GM12891 (cell line): Measurements from ENCODE around the gene PLPP3.

Experiments used
- POLR2A ChIP-seq: IDR thresholded peaks from 2 replicates; pipeline ENCODE4 v1.6.1; 2011; ENCODE audit warnings: low read depth, low read length, control low read depth
- POLR2AphosphoS5 ChIP-seq: IDR thresholded peaks from 2 replicates; pipeline ENCODE4 v1.6.1; 2011; ENCODE audit warnings: low read depth, low read length, control low read depth
- SPI1 ChIP-seq: IDR thresholded peaks from 2 replicates; pipeline ENCODE4 v1.6.1; 2011; ENCODE audit warnings: low read depth, low read length, control low read depth
- TAF1 ChIP-seq: IDR thresholded peaks from 2 replicates; pipeline ENCODE4 v1.6.1; 2011; ENCODE audit warnings: low read depth, low read length, control low read depth

GRCh38 chr1:56532350-56532683, 47.0 kb downstream of the PLPP3 start:
- TF ChIP-seq POLR2A (no peak), TAF1 (no peak), SPI1 (no peak), POLR2AphosphoS5 (no peak)
